GM19099 (cell line): ENCODE data around the gene RBP5.

ENCODE experiments used
- POLR2A ChIP-seq: IDR thresholded peaks from 3 replicates; pipeline ENCODE4 v1.6.1; 2011; ENCODE audit warnings: low read depth; ENCODE audit not compliant: insufficient read length; ENCODE audit errors: extremely low read depth

RBP5 gene

GRCh38 chr12:7091171-7091570, 37.5 kb downstream of the RBP5 start:
- no peak for TF ChIP-seq POLR2A

- TF ChIP-seq POLR2A, result no peak
Observed at GRCh38 chr12:7090222-7090998, 38.3 kb downstream of the RBP5 start.

- no peak for TF ChIP-seq POLR2A
Observed at GRCh38 chr12:7089196-7089871, 39.4 kb downstream of the RBP5 start.

DNA sequence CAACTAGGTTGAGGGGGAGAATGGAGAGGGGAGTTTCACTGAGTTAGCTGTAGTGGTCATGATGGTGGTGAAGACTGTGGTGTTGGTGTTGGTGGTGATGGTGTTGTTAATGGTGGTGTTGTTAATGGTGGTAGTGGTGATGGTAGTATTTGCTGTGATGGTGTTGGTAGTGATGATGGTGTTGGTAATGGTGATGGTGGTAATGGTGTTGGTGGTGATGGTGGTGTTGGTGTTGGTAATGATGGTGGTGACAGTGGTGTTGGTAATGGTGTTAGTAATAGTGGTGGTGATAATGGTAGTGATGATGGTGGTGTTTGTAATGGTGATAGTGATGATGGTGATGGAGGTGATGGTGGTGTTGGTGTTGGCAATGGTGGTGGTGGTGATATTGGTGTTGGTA, 45.6 kb downstream of the RBP5 start:
- no peak for TF ChIP-seq POLR2A

GRCh38 chr12:7081037-7081436, 47.7 kb downstream of the RBP5 start:
- no peak for TF ChIP-seq POLR2A

DNA sequence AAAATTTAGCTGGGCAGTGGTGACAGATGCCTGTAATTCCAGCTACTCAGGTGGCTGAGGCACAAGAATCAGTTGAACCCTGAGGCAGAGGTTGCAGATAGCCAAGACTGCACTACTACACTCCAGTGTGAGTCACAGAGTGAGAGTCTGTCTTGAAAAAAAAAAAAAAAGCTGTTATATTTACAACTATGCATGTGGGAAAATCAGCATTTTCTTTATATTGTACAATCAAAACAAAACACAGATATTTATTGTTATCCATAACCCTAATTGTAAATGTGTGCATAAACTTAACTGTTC, 48.9 kb downstream of the RBP5 start:
- TF ChIP-seq POLR2A, result no peak

DNA sequence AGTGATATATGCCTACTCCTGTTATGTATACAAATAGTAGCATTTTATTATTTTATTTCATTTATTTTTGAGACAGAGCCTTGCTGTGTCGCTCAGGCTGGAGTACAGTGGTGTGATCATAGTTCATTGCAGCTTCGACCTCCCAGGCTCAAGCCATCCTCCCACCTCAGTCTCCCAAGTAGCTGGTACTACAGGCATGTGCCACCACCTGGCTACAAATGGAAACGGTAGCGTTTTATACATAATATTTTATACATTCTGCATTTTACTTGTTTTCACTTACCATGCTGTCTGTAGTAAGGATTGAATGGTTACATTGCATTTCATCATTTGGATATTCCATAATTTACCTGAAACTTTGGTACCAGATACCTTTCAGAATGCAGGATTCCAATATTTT, 50.5 kb downstream of the RBP5 start:
- TF ChIP-seq POLR2A, result no peak

GRCh38 chr12:7076493-7076892, 52.2 kb downstream of the RBP5 start:
- no peak for TF ChIP-seq POLR2A

DNA sequence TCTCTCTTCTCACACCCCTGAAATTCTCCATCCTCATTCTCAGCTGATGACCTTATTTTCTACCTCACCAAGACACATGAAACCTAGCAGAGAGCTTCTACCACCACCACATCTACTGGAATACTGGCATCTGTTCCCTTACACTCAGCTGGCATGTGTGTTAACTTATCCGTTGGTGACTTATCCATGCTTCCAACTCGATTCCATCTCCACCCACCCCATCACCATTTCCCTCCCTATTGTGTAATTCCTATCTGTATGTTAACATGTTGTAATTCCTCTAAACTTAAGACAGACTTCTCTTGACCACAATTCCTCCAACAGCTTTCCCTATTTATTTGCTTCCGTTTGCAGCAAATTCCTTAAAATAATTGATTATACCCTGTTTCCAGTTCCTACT, 52.8 kb downstream of the RBP5 start:
- TF ChIP-seq POLR2A, result no peak

DNA sequence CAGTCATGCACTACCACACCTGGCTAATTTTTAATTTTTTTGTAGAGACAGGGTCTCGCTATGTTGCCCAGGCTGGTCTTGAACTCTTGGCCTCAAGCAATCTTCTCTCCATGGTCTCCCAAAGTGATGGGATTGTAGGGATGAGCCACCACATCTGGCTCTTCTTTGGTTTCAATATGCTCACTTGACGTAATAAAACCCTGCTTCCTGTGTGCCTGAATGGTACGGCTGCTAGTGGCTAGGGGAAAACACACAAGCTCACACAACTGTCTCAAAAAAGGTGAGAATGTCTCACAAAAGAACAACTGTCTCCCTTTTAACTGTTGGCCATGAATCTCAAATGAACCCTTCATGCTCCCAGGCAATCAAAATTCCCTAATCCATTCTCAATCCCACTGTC, 53.2 kb downstream of the RBP5 start:
- no peak for TF ChIP-seq POLR2A

GRCh38 chr12:7073946-7074345, 54.7 kb downstream of the RBP5 start:
- no peak for TF ChIP-seq POLR2A
